HG03103 (cell line): ENCODE results near the gene ZBTB37.
"Not testable (repeated sequence)": the region's sequence is repeated elsewhere in the genome, so short reads cannot be mapped to it uniquely, and the experiment has no call there.

Experiments
- ATAC-seq: cut with Tn5 transposase; IDR thresholded peaks from one replicate; pipeline ENCODE4 v1.9.1; 2021; ENCODE audit warnings: low read depth; ENCODE audit not compliant: unreplicated experiment

Gene ZBTB37

DNA sequence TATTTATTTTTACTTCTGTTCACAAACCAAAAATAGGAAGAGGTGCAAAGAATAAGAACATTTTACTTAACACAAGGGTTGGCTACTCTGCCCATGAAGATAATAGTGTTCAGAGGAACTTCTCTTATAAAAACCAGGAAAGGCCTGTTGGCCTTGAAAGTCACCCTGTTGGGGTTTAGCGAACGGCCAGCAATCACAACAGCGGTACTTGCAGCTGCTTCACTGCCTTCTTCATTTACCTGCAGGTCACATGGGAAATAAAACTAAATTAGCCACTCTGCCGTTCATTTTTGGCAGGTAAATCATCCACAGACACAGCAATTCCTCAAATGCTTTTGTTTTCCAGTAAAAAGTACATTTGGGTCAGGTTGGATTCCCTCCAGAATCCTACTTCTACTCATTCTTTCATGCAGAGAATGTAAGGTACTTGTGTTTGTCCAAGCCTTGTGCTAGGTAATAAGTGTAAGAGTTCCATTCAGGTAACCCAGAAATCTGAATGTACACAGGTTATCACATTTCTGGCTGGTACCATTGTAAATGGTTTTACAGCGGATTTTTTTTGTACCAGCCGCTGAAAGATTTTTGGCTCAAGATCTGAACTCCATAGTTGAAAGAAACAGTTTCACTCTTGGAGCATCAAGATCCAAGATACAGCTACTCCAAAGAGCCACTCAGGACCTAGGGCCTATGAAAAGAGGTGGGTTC lies 35.8 kb downstream of the ZBTB37 start:
- no peak for ATAC-seq

DNA sequence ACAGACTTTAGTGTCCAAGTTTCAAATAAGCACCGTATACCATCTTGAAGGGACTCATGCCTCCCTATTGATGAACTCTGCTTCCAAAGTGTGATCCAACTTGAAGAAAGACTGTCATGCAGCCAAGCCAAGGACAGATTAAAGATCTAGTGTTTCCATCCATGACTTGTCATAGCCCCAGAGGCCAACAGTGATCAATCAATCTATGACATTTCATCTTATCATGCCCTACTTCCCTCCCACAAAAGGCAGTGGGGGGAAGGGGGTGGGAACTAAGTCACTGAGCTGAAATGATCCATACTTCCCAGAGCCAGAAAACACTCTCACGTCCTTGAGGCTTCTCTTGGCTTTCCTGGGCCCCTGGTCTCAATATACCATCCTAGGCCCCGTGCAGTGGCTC lies 44.9 kb downstream of the ZBTB37 start:
- no peak for ATAC-seq

- ATAC-seq, result no peak
These were observed 46.2 kb downstream of the ZBTB37 start for GRCh38 chr1:173914366-173914871.

DNA sequence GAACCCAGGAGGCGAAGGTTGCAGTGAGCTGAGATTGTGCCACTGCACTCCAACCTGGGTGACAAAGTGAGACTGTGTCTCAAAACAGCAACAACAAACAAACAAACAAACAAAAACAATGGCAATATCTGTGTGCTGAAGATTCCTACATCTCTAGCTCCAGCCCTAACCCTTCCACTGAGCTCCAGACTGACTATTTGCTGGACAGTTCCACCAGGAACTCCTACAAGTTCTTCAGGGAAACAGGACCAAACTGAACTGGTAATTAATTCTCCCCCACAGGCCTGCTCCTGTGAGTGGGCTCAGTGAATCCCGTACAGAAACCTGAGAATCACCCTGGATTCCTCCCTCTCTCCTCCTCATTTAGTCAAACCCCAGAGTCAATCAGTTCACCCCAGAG lies 47.4 kb downstream of the ZBTB37 start:
- ATAC-seq, result no peak

DNA sequence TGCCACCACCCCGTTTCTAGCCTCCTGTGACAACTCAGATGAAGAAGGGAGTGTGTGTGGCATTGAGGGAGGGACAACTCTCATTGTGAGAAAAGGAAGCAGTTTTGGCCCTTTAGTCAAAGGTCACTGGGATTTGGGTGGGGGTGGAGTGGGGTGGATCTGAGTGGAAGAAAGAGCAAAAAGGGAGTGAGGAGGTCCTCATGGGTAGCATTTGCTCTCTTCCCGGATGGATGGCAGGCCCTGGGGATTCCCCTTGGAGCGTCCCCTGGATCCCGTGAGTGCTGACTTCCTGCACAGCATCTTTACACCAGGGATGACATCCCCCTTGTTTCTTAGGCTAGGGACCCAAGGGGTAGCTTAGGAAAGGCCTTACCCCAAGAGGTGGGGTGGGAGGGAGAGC lies 48.5 kb downstream of the ZBTB37 start:
- no peak for ATAC-seq

- no peak for ATAC-seq
These were observed 49.0 kb downstream of the ZBTB37 start, which contains the start of gene SERPINC1 for GRCh38 chr1:173917149-173917548. Gene SERPINC1, minus strand, starts transcription at chr1:173917327. Its CDS starts 68 bp downstream, at chr1:173917259.

- ATAC-seq, result no peak
These were observed 49.7 kb downstream of the ZBTB37 start for GRCh38 chr1:173917635-173918493.

DNA sequence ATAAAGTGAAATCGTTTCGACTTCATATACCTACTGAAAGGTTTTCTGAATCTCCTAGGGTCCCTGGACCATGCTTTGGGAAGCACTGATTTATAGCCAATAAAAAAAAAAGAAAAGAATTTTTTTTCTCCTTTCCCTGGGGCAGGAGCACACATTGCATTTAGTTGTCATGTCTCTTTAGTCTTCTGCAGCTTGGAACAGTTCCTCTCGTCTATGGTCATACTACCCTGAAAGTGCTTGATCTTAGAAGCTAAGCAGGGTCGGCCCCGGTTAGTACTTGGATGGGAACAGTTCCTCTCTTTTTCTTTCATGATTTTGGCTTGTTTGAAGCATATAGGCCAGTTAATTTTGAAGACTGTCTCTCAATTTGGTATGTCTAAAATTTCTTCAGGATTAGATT lies 52.7 kb downstream of the ZBTB37 start:
- no peak for ATAC-seq

DNA sequence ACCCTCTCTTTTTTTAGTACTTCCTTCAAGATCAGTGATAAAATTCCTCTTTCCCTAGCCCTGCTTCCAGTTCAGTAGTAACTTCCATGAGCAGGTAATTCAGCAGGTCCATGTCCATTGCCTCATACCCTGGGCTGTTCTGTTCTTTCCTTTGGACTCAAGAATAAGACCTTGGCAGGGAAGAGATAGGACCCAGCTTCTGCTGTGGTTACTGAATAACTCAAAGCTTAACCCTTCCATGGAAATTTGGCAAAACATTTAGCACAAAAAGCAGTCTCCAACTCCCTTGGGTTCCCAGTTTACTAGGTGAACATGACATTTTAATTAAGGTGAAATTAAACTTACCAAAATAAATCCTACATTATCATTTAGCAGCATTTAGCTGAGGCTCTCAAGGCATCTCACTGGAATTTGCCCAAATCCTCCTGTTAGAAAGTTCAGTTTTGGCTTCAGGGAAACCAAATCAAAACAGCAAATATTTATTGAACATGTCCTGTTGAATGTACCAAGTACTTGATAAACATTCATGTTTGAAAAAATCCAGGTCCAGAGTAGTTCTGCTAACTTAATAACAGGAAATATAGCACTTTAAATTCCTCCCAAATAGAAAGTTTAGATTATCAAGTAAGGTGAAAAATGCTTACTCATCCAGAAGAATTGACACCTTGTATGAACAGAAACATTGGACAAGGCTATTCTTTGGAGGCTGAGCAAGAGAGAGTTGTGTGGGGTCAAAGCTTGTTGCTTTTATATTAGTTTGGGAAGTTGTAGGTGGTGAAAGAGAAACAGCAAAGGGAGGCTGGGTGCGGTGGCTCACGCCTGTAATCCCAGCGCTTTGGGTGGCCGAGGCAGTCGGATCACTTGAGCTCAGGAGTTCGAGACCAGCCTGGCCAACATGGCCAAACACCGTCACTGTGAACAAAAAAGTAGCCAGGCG lies 57.4 kb downstream of the ZBTB37 start:
- no peak for ATAC-seq

DNA sequence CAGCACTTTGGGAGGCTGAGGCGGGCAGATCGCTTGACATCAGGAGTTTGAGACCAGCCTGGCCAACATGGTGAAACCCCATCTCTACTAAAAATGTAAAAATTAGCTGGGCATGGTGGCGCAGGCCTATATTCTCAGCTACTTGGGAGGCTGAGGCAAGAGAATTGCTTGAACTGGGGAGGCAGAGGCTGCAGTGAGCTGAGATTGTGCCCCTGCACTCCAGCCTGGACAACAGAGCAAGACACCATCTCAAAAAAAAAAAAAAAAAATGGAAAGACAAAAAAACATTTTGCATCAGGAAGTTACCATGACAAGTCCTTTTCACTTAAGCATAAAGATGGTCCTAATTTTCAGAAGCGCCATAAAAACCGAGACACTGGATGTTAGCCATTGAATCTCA lies 62.4 kb downstream of the ZBTB37 start:
- ATAC-seq, result not testable (repeated sequence)

DNA sequence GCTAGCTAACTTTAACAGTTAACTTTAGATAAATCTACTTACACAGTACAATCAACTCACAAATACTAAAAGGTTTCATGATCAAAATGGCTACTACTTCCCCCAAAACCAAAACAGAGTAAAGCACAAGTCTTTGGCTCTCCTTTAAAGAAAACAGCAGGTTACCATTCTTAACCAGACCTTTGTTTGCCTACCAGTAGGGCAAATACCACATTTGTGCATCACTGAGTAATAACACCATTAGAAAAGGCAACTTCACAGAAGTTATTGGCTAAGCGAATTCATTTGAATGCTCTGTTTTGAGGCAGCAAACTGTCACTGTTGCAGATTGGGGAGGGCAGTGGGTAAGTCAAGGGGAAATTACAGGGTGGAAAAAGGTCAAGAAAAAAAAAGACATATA lies 66.3 kb downstream of the ZBTB37 start:
- ATAC-seq, result no peak

GRCh38 chr1:173937062-173937461 lies 68.9 kb downstream of the ZBTB37 start:
- no peak for ATAC-seq

GRCh38 chr1:173946380-173946921 lies 78.3 kb downstream of the ZBTB37 start:
- no peak for ATAC-seq

- no peak for ATAC-seq
These were observed 80.4 kb downstream of the ZBTB37 start for GRCh38 chr1:173948594-173948993.
